ENCODE measurements around the gene RNF223. TPM values are rescaled to one million over a fixed set of nuclear protein-coding genes. Genes with fewer than 3 reads are reported as not detected.

The RNF223 gene
- total and polyA plus RNA-seq, 8 donors: 0.05 to 0.37 (median 0.16) TPM; not detected in 2

DNA sequence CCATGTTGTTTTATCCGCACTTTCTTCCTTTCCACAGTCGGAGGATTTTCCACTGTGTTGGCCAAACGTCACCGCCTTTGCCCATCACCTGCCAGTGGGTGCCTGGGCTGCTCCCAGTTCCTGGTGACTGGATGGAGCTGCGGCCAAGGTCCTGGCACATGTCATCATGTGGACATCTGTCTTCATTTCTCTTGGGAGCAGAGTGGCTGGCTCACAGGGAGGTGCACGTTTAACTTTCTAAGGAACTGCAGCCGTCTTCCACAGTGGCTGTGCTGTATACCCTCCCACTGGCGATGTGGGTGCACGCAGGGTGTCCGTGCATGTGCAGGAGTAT lies 19.5 kb upstream of the RNF223 start:
- intact Hi-C loops (cut with DNase I): no loop called here
- DNase-seq: peak in 1 of 6 donors; percentile 42
- H3K9me3 ChIP-seq: no peaks in the 10 kb centered on the region
- H3K36me3 ChIP-seq: no peaks in the 10 kb centered on the region
- H3K27ac ChIP-seq: no peak overlapping the region
- 82 to 90% methylated on average over 10 of the region's 10 CpGs for WGBS, 2 donors
- no peak overlapping the region for H3K4me3 ChIP-seq
- TF ChIP-seq CTCF (IDR thresholded peaks at IDR 0.05): no peak
- no peak for FAIRE-seq
- no peak for ATAC-seq
- H3K4me1 ChIP-seq: no peaks in the 10 kb centered on the region
- no peaks in the 10 kb centered on the region for H3K27me3 ChIP-seq

DNA sequence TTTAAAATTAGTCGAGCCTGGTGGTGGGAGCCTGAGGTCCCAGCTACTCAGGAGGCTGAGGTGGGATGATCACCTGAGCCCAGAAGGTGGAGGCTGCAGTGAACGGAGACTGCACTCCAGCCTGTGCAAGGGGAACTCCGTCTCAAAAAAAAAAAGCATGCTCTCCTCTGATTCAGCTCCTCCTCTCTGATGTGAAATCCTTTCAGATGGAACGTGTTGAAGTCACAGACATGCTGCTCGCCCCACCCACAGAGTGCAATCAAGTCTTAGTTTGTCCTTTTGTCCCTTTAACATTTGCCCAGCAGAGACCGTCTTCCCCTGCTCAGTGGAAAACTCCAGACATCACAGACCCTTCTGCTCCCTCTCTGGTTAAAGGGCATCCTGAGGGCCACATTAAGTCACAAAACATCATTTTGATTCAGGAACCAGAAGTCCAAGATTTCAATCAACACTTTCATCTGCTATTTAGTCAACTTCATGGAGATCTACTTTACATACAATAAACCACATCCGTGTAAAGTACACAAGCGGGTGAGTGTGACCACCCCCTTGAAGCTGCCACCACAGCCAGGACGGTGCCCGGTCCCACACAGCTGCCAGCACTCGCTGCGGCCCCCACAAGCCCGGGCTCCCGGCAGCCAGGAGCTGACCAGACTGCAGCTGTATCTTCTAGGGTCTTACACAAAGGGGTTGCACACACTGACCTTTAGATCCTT lies 18.9 kb upstream of the RNF223 start:
- Histone ChIP-seq H3K9me3 (no peaks in the 10 kb centered on the region), H3K36me3 (no peaks in the 10 kb centered on the region), H3K4me3 (no peak overlapping the region), H3K27me3 (no peaks in the 10 kb centered on the region), H3K4me1 (no peaks in the 10 kb centered on the region), H3K27ac (no peak overlapping the region)
- ATAC-seq (no peak), FAIRE-seq (no peak), DNase-seq (peak in 1 of 6 donors; percentile 29)
- TF ChIP-seq CTCF (IDR thresholded peaks at IDR 0.05): no peak
- intact Hi-C loops (cut with DNase I): no loop called here
- WGBS, 2 donors: 85 to 91% methylated on average over 14 of the region's 14 CpGs

DNA sequence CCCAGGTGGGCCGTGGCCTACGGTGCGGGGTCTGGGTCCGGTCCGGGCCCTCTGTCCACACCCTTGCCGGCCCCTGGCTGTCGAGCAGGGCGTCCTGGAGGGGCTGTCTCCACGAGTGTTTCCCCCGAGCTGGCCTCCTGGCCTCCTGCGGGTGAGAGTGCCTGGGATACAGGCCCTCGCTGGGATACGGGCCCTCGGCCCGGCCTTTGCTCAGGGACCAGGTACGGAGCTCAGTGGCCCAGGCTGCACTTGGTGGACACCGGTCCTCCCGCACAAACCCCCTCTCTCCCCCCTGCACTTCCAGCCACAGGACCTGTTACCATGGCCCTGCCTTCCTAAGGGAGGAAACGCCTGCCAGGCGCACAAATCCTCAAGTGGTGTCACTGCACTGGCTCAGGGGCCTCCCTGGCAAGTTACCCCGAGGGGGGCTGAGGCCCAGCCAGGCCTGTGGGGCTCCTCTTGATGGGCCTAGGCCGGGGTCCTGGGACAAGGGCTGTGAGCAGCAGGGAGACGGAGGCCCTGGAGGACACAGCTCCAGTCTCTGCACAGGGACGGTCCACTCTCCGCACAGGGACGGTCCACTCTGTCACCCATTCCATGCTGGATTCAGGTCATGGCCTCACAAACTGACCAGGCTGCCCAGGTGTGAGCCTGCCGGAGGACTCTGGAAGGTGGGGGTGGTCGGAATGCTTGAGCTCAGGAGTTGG lies 18.2 kb upstream of the RNF223 start:
- no peak for TF ChIP-seq CTCF (IDR thresholded peaks at IDR 0.05)
- DNase-seq: peak in 2 of 6 donors; percentile 24 to 69

DNA sequence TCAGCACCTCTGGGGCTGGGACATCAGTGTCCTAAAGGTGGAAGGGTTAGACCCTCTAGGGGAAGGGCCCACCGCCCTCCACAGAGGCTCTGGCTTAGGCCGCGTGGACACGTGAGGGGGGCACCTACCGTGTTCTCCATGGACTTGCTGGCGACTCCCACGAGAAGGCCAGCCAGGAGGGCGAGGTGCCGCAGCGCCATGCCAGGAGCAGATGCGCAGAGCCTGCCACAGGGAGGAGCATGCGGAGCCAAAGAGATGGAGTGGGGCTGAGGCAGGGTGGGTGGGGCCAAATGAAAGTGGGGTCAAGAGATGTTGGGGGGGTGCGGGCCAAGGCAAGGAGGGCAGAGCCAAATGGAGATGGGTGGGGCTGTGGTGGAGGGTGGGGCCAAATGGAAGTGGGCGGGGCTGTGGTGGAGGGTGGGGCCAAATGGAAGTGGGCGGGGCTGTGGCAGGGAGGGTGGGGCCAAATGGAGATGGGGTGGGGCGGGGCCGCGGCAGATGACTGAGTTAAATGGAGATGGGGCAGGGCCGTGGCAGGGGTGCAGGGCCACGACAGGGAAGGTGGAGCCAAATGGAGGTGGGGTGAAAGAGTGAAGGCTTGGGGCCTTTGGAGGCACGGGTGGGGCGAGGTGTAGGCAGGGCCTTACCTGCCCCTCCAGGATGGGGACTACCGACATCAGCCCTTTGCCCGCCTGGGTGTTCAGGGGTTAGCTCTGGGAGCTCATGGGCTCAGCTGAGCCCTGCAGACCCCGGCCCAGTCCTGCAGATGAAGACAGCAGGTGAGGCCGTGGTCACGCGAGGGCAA lies 17.4 kb upstream of the RNF223 start:
- no peaks in the 10 kb centered on the region for H3K4me1 ChIP-seq
- WGBS, 2 donors: 93 to 95% methylated on average over 24 to 28 of the region's 28 CpGs
- H3K27me3 ChIP-seq: no peaks in the 10 kb centered on the region
- H3K4me3 ChIP-seq: no peak overlapping the region
- ATAC-seq: peak in 1 of 4 donors; percentile 14
- no peaks in the 10 kb centered on the region for H3K9me3 ChIP-seq
- intact Hi-C loops (cut with DNase I): no loop called here
- no peak for FAIRE-seq
- peak in 3 of 6 donors; percentile 32 to 70 (median 50) for DNase-seq
- no peak for TF ChIP-seq CTCF (IDR thresholded peaks at IDR 0.05)
- H3K27ac ChIP-seq: no peak overlapping the region
- no peaks in the 10 kb centered on the region for H3K36me3 ChIP-seq

More for the DNA sequence above, 18.2 kb upstream of the RNF223 start:
- H3K4me1 ChIP-seq: no peaks in the 10 kb centered on the region
- H3K9me3 ChIP-seq: no peaks in the 10 kb centered on the region
- H3K4me3 ChIP-seq: no peak overlapping the region
- no peaks in the 10 kb centered on the region for H3K27me3 ChIP-seq
- 93% methylated on average over 28 of the region's 28 CpGs for WGBS, 2 donors
- H3K27ac ChIP-seq: no peak overlapping the region
- no peak for ATAC-seq
- no peak for FAIRE-seq
- no peaks in the 10 kb centered on the region for H3K36me3 ChIP-seq
- intact Hi-C loops (cut with DNase I): no loop called here
